Inferior parietal cortex (tissue), 1 donor: Measurements from ENCODE around the gene CERCAM.
"Not testable (repeated sequence)": the region's sequence is repeated elsewhere in the genome, so short reads cannot be mapped to it uniquely, and the experiment has no call there.

ENCODE experiments used
- DNase-seq: peaks from one replicate; pipeline ENCODE4 v3.0.0-alpha.2; 2016; ENCODE audit errors: extremely low spot score

The CERCAM gene

DNA sequence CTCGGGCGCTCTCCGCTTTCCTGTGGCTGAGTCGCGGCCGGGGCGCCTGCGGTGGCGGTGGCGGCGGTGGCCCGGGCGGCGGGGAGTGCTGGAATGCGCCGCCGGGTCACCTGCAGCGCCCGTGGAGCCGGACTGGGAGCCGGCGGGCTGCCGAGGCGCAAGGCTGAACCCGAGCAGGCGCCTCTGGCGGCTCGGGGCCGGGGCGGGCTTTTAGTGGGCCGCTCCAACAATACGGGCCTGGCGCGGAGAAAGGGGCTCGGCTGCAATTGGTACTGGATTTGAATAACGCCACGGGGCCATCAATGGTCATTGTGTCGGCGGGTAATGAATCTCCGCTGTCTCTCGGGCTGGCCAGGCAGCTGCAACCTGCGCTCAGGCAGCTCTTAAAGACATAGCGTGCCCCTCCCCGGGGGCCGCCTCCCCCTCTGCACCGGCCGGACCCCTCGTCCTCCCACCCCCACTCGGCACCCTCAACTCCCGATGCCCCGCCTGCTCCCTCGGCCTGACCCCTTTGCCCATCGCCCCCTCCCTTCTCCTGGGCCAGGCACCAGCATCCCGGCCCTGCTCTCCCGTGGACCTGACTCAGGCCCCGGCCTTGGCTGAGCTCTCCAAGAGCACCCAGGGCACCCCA lies 27.4 kb upstream of the CERCAM start:
- DNase-seq: no peak

DNA sequence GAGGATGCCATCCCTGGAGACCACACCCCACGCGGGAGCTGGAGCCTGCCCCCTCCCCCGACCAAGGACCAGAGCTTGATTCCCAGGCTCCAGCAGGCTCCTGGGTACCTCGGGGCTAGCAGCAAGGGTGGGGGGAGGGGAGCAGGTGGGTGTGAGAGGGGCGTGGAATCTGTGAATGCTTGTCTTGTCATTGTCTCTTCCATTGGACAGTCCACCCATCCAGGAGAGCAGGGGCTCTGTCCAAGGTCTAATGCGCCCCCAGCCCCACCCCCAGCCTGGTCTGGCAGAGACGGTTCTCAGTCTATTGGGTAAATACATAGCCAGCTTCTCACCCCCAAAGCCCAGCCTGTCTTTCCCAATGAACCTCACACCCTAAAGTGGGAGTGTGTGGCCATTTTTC lies 26.7 kb upstream of the CERCAM start:
- no peak for DNase-seq

DNA sequence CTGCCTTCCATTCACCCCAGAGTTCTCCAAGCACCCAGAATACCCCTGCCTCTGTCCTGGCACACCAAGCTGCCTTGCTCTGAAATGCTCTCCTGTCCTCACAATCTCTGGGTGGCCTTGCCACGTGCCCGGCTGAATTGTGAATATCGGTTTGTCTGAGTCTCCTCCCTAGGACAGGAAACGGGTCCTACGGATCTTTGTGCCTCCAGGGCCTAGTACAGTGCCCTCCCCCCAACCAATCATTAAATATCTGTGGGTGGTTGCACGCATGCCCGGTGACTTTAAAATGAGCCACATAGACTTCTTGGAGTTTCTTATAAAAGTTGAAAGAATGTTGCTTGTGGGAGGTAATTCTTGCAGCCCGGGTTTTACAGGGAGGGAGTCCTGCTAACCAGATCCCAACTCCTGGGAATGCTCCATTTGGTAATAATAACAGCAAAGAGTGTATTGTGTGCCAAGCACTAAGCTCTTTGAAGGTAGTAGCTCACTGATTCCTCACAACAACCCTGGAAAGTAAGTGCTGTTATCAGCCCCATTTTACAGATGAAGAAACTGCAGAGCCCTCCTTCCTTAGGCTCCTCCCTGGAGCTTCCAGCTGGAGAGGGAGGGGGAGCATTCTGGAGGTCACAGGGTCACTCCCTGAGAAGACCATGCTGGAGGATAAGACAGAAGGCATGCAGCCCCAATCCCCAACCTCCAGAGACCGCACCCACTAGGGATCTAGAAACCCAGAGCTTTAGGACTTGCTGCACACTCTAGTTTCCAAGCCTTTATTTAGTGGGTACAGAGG lies 26.1 kb upstream of the CERCAM start:
- no peak for DNase-seq

DNA sequence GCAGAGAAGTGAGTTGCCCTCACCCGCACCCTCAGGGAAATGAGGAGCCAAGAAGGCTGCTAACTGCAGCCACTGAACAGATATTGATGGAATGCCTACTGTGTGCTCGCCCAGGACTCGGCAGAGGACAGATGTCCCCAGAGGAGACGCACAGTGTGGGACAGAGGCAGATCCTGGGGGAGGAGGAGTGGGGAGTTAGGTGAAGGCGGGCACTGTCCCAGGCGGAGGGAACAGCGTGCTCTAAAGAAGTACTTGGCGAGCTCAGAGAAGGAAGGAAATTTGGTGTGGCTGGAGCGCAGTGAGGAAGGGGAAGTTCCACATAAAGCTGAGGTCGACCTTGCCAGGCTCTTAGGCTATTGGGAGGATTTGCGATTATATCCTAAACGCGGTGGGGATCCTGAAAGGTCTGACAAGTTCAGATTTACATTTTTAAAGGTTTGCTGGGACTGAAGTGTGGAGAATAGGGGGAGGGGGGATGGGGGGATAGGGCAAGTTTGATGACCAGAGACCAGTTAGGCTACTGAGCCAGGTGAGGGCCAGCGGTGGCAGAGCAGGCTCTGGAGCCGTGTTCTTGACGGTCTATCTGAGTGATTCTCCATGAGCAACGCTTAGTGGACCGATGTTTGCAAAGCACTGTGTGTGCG lies 23.6 kb upstream of the CERCAM start:
- DNase-seq: no peak

DNA sequence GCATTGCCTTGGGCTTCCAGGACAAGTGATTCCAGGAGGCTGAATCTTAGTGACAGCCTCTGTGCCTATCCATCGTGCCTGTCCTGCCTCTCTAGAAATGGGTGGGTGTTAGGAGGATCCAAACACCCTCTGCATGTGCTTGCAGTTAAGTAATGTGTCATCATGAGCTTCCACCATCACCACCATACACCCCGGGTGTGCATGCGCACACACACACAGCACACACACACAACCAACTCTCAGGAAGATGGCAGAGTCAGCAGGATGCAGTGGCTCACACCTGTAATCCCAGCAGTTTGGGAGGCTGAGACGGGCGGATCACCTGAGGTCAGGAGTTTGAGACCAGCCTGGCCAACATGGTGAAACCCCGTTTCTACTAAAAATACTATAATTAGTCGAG lies 22.8 kb upstream of the CERCAM start:
- no peak for DNase-seq

DNA sequence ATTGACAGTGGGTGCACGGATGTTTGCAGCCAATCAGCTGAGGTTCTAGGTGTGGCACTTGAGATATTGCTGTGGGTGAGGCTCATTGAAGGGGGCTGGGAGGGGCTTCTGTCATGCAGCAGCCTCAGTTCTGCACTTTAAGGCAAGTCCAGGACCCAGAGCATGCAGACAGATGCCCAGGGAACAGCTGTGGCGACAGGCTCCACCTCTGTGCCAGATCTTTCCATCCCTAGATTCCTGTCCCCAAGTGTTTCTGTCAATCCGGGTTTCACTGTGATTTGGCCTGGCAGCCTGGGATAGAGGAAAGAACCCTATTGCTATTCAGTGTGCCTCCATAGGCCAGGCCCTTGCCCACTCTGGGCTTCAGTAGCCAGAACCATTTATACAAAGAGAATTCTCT lies 20.8 kb upstream of the CERCAM start:
- no peak for DNase-seq

DNA sequence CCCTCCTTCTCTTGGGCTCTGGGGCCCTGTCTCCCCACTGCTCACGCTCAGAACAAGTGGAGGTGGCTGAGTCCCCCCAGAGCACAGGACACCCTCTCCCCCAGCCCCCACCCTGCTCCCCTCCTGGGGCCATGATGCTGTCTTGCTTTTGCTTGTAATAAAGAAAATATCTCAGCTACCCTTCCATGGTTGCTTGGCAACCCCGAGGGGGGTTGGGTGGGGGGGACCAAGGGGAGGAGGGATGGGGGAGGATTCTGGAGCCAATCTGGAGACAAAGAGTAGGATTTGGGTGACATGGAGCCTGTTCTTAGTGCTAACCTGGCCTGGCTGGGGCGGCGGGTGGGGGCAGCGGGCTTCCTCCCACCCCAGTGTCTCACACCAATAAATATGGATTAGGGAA lies 16.1 kb upstream of the CERCAM start:
- DNase-seq: no peak

DNA sequence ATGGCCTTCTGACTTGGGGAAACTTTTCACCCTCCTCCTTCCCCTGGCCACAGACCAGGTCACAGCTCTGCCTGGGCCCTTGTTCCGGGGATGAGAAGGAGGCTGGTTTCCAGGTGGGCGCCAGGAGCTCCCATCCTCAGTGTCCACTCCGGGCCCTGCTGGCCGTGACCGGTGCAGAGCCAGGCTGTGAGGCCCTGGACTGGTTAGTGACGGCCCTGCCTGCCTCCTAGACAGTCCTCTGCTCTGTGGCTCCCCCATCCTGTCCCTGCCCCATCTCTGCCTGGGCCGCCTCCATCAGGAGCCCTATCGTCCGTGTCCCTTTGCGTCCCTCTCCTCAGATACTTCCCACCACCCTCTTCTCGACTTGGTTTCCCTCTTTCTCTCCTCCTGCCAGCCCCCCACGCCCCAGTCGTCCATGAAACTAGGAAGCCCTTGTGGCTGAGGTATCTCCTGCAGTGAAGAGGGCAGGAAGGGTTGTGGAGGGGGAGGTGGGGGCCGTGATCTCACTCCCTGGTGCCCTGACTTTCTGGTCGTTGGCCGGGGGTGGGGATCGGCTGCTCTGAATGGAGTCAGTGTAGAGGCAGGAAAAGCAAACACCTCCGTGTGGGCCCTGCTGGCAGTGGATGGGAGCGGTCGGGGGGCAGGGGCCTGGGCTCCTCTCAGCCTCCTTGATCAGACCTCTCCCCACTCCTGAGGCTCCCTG lies 15.4 kb upstream of the CERCAM start:
- no peak for DNase-seq

DNA sequence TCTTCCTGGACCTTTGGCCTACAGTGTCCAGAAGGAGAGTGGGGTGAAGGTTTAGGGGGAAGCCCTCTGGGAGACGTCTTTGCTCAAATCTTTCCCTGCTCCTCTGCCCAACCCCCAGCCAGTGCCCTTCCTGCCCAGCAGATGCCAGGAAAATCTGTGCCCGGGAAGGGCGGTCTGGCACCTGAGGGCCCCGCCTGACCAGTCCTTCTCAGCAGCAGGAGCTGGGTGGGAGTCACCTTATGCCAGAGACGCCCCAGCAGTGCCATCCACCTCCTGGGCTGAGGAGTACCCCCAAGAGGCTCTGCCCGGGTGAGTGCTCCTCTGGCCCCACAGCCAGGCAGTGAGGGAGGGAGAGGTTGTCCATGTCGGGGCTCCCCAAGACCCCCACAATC lies 14.9 kb upstream of the CERCAM start:
- DNase-seq: no peak

DNA sequence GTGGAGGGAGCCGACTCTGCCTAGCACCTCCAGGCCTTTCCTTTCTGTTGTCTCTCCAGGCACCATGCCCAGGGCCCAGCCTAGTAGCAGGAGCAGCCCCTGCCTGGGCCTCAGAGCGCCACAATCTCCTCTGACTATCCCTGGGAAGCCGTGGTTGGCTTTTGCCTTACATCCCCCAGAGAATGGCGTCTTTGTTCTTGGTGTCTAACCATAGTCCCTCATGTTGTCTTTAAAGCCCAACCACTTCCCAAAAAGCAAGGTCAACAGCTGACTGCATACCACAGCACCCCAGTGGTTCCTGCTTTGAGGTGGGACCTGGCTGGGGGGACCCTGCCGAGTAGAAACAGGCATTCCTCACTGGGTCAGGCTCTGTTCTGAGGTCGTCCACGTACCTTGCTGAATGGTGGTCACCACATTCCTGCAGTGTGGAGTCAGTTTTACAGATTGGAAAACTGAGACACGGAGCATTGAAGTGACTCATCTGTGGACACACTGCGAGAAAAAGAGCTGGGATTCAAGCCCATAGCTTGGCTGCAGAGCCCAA lies 13.7 kb upstream of the CERCAM start:
- no peak for DNase-seq

DNA sequence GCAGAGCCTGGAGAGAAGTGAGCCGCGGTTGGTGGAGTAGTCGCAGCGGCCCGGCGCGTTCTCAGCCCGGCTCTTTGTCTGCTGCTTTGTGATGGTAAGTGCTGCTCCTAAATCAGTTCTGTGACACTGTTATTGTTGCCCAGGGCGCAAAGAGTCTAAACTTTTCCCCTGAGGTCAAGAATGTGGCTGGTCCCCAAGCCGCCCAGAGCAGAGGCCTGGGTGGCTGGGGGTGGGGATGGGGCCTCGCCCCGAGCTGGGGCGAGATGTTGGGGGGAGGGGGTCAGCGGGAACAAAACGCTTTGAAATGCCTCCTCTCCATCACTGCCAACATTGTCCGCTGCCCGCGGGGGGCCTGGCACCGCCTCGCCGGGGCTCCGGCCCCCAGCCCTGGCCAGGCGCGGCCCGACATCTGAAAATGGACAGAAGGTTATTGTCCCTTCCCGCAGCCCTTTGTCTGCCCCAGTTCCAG lies 11.7 kb upstream of the CERCAM start:
- DNase-seq: peak; percentile 76

DNA sequence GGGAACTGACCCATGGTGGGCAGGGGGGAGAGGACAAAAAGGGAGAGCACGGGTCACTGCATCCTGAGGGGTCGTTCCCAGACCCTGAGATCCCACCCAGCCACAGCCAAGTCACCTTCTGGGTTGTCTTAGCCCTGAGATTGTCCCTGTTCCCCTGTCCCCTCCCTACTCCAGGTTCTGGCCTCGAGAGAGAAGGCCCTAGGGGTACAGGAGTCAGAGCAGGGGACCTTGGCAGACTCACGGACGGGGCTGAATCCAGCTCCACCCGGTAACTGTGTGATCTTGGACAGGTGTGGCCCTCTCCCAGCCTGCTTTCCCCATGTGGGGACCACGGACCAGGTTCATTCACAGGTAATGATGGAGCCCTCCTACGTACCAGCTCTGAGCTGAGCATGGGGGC lies 11.2 kb upstream of the CERCAM start:
- DNase-seq: no peak

DNA sequence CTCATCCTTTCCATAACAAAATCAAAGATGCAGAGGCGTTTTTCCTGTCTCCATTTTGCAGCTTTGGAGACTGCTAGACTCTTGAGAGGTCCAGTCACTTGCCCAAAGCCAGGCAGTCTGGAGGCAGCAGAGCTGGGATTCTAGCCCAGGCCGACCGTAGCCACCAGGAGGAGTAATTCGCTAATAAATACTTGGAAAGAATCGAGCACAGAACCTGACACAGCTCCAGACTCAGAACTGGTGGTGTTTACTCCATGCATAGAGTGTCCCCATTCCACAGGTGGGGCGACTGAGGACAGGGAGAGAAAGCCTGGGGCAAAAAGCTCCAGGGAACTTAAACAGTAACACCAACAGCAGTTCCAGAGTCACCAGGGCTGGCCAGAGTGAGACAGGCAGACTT lies 10.7 kb upstream of the CERCAM start:
- no peak for DNase-seq

DNA sequence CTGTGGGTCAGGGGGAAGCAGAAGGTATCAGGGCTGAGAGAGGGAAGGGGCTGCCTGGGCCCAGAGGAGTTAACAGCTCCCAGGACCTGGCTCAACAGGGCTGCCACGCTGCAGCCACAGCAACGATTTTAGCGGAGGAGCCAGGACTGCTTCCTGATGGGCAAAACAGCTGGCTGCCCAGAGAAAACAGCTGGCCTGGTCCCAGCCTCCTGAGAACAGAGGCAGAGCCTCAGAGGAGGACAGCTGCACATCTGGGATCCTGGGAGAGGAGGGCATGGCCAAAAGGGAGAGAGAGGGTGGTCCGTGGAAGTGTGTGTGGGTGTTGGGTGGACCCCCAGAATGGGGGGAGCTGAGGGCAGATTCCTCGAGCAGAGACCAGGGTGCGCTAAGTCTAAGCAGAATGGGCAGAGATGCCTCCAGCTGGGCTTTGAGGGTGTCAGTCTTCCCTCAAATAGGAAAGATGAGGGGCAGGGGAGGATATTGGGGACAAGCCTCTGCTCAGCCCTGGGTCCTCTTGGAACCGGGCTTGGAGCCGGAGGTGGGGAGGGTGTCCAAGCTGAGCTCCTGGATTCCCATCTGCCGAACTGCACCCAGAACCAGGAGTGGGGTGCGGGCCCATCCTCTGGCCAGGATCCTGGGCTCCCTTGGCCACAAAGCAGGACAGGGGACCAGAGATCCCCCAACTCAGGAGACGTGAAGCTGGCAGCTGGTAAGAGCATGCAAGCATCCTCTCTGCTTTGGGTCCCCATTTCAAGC lies 9.1 kb upstream of the CERCAM start:
- DNase-seq: no peak

DNA sequence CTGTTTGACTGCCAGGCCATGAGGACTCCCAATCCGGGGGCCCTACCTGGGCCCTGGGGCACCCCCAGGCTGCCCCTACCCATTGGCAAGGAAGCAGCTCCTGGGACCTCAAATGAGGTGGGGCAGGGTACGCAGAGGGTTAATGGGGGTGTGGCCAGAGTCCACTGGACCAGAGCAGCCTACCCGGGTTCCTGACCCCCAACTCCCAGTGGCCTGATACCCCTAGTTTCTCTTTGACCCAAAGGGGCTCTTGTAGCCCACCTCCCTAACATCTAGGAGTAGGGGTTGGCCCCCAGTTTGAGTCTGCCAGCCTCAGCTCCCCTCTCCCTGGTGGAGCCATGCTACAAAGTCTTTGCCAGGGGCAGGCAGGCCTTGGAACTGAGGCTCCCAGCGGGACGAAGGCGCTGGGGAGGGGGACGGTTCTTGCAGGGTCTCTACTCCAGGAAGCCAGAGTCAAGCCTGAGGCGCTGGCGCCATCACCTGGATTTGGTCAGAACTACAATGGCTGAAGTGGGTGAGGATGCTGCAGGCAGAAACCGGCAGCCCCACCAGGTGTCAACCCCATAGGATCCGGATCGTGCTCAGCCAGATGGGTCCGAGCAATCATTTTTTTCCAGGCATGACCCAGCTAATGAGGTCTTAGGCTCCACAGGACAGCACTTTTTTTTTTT lies 8.4 kb upstream of the CERCAM start:
- peak; percentile 93 for DNase-seq

DNA sequence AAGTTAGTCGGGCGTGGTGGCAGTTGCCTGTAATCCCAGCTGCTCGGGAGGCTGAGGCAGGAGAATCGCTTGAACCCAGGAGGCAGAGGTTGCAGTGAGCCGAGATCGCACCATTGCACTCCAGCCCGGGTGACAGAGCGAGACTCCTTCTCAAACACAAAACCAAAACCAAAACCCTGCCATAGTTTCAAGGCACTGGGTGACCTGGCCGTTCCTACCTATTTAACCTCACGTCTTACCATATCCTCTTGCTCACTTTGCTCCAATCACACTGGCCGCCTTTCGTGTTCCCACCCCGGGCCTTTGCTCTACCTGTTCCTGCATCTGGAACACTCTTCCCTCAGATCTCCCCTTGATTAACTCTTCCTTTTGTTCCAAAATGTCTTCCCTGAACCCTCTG lies 6.9 kb upstream of the CERCAM start:
- not testable (repeated sequence) for DNase-seq

DNA sequence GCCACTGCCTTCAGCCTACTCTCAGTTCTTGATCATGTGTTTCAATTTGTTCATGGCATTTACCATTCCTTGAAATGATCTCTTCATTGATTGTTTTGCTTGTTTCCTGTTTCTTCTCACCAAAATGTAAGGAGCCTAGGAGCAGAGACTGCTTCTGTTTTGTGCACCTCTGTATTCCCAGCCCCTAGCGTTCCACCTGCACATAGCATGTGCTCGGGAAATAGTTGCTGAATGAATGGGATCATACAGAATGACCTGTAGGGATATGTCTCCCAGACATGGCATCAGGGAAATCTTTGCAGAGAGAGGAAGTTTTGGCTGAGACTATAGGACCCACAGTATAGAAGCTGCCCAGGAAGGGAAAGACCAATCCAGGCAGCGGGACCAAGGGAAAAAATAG lies 6.2 kb upstream of the CERCAM start:
- DNase-seq: no peak

DNA sequence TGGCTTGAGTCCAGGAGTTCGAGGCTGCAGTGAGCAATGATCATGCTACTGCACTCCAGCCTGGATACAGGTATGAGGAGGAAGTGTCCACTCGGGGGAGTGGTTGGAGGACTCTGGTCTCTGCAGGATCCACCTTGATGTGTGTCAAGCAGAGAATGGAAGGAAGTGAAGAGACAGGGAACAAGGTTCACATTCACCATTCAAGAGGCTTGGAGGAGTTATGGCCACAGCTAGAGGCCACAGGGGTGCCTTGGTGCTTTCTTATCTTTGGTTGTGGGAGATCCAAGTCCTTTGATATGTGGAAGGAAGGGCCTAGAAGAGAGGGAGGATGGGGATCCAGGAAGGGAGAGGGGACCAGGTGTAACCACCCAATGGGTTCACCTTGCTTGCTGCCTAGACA lies 5.4 kb upstream of the CERCAM start:
- DNase-seq: no peak

DNA sequence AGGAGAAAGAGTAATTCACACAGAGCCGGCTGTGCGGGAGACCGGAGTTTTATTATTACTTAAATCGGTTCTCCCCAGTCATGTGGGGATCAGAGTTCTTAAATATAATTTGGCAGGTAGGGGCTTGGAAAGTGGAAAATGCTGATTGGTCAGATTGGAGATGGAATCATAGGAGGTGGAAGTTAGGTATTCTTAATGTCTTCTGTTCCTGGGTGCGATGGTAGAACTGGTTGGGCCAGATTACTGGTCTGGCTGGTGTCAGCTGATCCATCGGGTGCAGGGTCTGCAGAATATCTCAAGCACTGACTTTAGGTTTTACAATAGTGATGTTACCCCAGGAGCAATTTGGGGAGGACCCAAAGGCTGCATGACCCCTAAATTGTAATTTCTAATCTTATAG lies 4.6 kb upstream of the CERCAM start:
- DNase-seq: no peak

DNA sequence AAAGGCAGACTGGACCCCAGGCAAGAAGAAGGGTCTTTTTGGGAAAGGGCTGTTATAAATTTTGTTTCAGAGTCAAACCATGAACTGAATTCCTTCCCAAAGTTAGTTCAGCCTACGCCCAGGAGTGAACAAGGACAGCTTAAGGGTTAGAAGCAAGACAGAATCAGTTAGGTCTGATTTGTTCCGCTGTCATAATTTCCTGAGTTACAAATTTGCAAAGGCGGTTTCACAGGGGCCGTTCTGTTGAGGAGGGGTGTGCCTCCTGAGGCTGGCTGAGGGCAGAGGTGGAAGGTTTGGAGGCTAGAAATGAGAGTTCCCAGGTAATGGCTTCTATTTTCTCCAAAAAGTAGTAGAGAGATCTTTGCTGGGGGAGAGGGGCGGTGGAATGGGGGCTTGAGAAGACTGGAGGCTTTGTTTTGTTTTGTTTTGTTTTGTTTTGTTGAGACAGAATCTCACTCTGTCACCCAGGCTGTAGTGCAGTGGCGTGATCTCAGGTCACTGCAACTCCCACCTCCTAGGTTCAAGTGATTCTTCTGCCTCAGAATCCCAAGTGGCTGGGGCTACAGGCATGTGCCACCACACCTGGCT lies 4.1 kb upstream of the CERCAM start:
- DNase-seq: no peak
